GM19467 (cell line): ENCODE measurements around the gene RASA3.
A peak's percentile ranks its signal among the peaks of the same experiment; 100 is the strongest.
"Not testable (repeated sequence)": the region's sequence is repeated elsewhere in the genome, so short reads cannot be mapped to it uniquely, and the experiment has no call there.

Source experiments
- ATAC-seq: cut with Tn5 transposase; IDR thresholded peaks from one replicate; pipeline ENCODE4 v1.9.1; 2021; ENCODE audit warnings: mild to moderate bottlenecking, moderate library complexity; ENCODE audit not compliant: unreplicated experiment

The RASA3 gene

GRCh38 chr13:114157869-114158495 lies 25.6 kb upstream of the RASA3 start:
- no peak for ATAC-seq

GRCh38 chr13:114155926-114156883 lies 23.8 kb upstream of the RASA3 start:
- no peak for ATAC-seq

GRCh38 chr13:114155320-114155719 lies 22.9 kb upstream of the RASA3 start:
- ATAC-seq = no peak

- no peak for ATAC-seq
Observed at GRCh38 chr13:114154476-114154875, 22.1 kb upstream of the RASA3 start.

- no peak for ATAC-seq
Observed at GRCh38 chr13:114153485-114154080, 21.2 kb upstream of the RASA3 start.

- ATAC-seq = no peak
Observed at GRCh38 chr13:114152831-114153371, 20.5 kb upstream of the RASA3 start.

- no peak for ATAC-seq
Observed at GRCh38 chr13:114152285-114152645, 19.8 kb upstream of the RASA3 start.

- no peak for ATAC-seq
Observed at GRCh38 chr13:114151565-114152284, 19.3 kb upstream of the RASA3 start.

- ATAC-seq = no peak
Observed at GRCh38 chr13:114151031-114151430, 18.6 kb upstream of the RASA3 start.

GRCh38 chr13:114149774-114150740 lies 17.6 kb upstream of the RASA3 start:
- no peak for ATAC-seq

- ATAC-seq = not testable (repeated sequence)
Observed at GRCh38 chr13:114148886-114149285, 16.5 kb upstream of the RASA3 start.

- peak; percentile 69 for ATAC-seq
Observed at GRCh38 chr13:114148521-114148855, 16.1 kb upstream of the RASA3 start.

GRCh38 chr13:114147803-114148520 lies 15.5 kb upstream of the RASA3 start:
- ATAC-seq = peak; percentile 17

GRCh38 chr13:114146629-114147028 lies 14.2 kb upstream of the RASA3 start:
- ATAC-seq = no peak

GRCh38 chr13:114146173-114146572 lies 13.8 kb upstream of the RASA3 start:
- no peak for ATAC-seq

GRCh38 chr13:114145722-114146121 lies 13.3 kb upstream of the RASA3 start:
- no peak for ATAC-seq

GRCh38 chr13:114145256-114145655 lies 12.8 kb upstream of the RASA3 start:
- no peak for ATAC-seq

GRCh38 chr13:114144606-114145244 lies 12.3 kb upstream of the RASA3 start:
- ATAC-seq = no peak
